PFSK-1 (cell line): ENCODE measurements around the gene TUBB3.

Experiments
- POLR2AphosphoS5 ChIP-seq: IDR thresholded peaks from 2 replicates; pipeline ENCODE4 v1.6.1; 2012; ENCODE audit warnings: low read depth, mild to moderate bottlenecking, control low read depth, low read length, moderate library complexity
- REST ChIP-seq, 2 experiments: IDR thresholded peaks; 2 replicates each; pipeline versions ENCODE4 v1.6.1 to v1.8.0; 2011 to 2012; ENCODE audit warnings: low read depth in 2 of 2, low read length in 2 of 2, control low read depth in 1 of 2, inconsistent platforms in 1 of 2, mild to moderate bottlenecking in 1 of 2, moderate library complexity in 1 of 2; ENCODE audit not compliant: insufficient read depth in 1 of 2
- SIN3A ChIP-seq: IDR thresholded peaks from 2 replicates; pipeline ENCODE4 v1.6.1; 2012; ENCODE audit warnings: mild to moderate bottlenecking, low read length, moderate library complexity, borderline replicate concordance; ENCODE audit not compliant: insufficient read depth

- TF ChIP-seq POLR2AphosphoS5 (no peak), REST (IDR thresholded peaks at IDR 0.05; ENCODE audit: insufficient read depth in 1 of 2, low read depth in 2 of 2, low read length in 2 of 2) (no peak), SIN3A (no peak)
These were observed 2.5 kb downstream of the TUBB3 start for GRCh38 chr16:89925596-89926079.
